GM06990 (cell line): Measurements from ENCODE around the gene CFAP58.

Source experiments
- DNase-seq: peaks from one replicate; pipeline ENCODE4 v3.0.0-alpha.2; 2011; ENCODE audit not compliant: insufficient read length; ENCODE audit errors: extremely low read depth
- H3K27me3 ChIP-seq: replicated peaks from 2 replicates; pipeline ENCODE4 v1.6.0; 2011; ENCODE audit warnings: low read length; ENCODE audit not compliant: control insufficient read depth, insufficient read depth
- H3K36me3 ChIP-seq: 2 replicates; pipeline ENCODE4 v1.5.1; 2011; ENCODE audit warnings: low read length; ENCODE audit not compliant: control insufficient read depth, insufficient read depth
- H3K4me3 ChIP-seq: replicated peaks from 2 replicates; pipeline ENCODE4 v1.5.1; 2011; ENCODE audit warnings: low read depth, mild to moderate bottlenecking, control low read depth, low read length
- CTCF ChIP-seq: IDR thresholded peaks from 2 replicates; pipeline ENCODE4 v1.5.1; 2011; ENCODE audit warnings: low read length, control low read depth, mild to moderate bottlenecking, inconsistent platforms; ENCODE audit not compliant: insufficient read depth, poor library complexity, severe bottlenecking

CFAP58 gene

GRCh38 chr10:104348601-104349000 lies 5.0 kb upstream of the CFAP58 start:
- TF ChIP-seq CTCF = no peak
- Histone ChIP-seq H3K27me3 (no peaks in the 10 kb centered on the region), H3K4me3 (no peak overlapping the region), H3K36me3 (no peaks in the 10 kb centered on the region)
- DNase-seq = no peak

- no peak for TF ChIP-seq CTCF
- peak; percentile 41 for DNase-seq
- Histone ChIP-seq H3K27me3 (no peaks in the 10 kb centered on the region), H3K4me3 (peak overlapping the region; percentile 19; the same call in 1 of the 2 replicates), H3K36me3 (no peaks in the 10 kb centered on the region)
Measured at GRCh38 chr10:104349623-104350126, 4.0 kb upstream of the CFAP58 start.

- peak; percentile 33 for DNase-seq
- TF ChIP-seq CTCF = peak; percentile 53
- H3K36me3 ChIP-seq = no peaks in the 10 kb centered on the region
- H3K4me3 ChIP-seq = peak overlapping the region; percentile 19; the same call in 1 of the 2 replicates
- no peaks in the 10 kb centered on the region for H3K27me3 ChIP-seq
Measured at GRCh38 chr10:104350127-104350635, 3.5 kb upstream of the CFAP58 start.

- TF ChIP-seq CTCF = no peak
- Histone ChIP-seq H3K36me3 (no peaks in the 10 kb centered on the region), H3K4me3 (no peak overlapping the region), H3K27me3 (no peaks in the 10 kb centered on the region)
- no peak for DNase-seq
Measured at GRCh38 chr10:104351061-104351702, 2.5 kb upstream of the CFAP58 start.

GRCh38 chr10:104351919-104352318 lies 1.7 kb upstream of the CFAP58 start:
- no peak for TF ChIP-seq CTCF
- H3K4me3 ChIP-seq = 0 out of 2 replicates have a peak overlapping the region, but pooled peaks have one; percentile 14
- no peak for DNase-seq

More at GRCh38 chr10:104351919-104352318, 1.7 kb upstream of the CFAP58 start:
- no peaks in the 10 kb centered on the region for H3K36me3 ChIP-seq
- H3K27me3 ChIP-seq = no peaks in the 10 kb centered on the region
